HEK293 (cell line): ENCODE data around the gene VAT1.

Experiments used
- CTCF ChIA-PET: fragments of 350-600 bp; formaldehyde crosslinking; extraction: SDS; loops from one replicate; lab custom pipeline; 2021; ENCODE audit warnings: antibody characterized with exemption; lab: Yijun Ruan, JAX
- POLR2A ChIA-PET: fragments of 300-600 bp; formaldehyde crosslinking; extraction: SDS; loops from one replicate; lab custom pipeline; 2020; ENCODE audit warnings: antibody characterized with exemption, inconsistent platforms; lab: Yijun Ruan, JAX
- H3K27ac ChIP-seq: fragments of 200-500 bp; sonication (Bioruptor generic); 2 replicates; pipeline ENCODE4 v1.5.1; 2014; ENCODE audit warnings: low read depth, low read length, control low read depth, inconsistent platforms; ENCODE audit errors: extremely low read depth
- H3K36me3 ChIP-seq, 2 experiments: fragments of 200-500 bp in 1 of 2; sonication (Bioruptor generic) in 1 of 2; 1 replicate in 1 of 2; 2 replicates in 1 of 2; pipeline ENCODE4 v1.5.1; 2014 to 2017; ENCODE audit warnings: inconsistent platforms in 2 of 2, low read length in 2 of 2; ENCODE audit not compliant: control insufficient read depth in 2 of 2, insufficient read depth in 1 of 2
- H3K4me1 ChIP-seq: fragments of 200-500 bp; sonication (Bioruptor generic); 2 replicates; pipeline ENCODE4 v1.5.1; 2014; ENCODE audit warnings: mild to moderate bottlenecking, low read length, inconsistent platforms; ENCODE audit not compliant: control insufficient read depth, insufficient read depth
- H3K4me3 ChIP-seq: 2 replicates; pipeline ENCODE4 v1.5.1; 2011; ENCODE audit warnings: low read depth, mild to moderate bottlenecking, control low read depth, low read length, moderate library complexity
- H3K9me3 ChIP-seq: fragments of 200-500 bp; sonication (Bioruptor generic); 2 replicates; pipeline ENCODE4 v1.5.1; 2014; ENCODE audit warnings: low read depth, low read length, inconsistent platforms; ENCODE audit not compliant: control insufficient read depth, insufficient read depth
- ELK4 ChIP-seq: IDR thresholded peaks from 2 replicates; pipeline ENCODE4 v1.6.1; 2011; ENCODE audit warnings: mild to moderate bottlenecking, low read depth, low read length, borderline replicate concordance
- GLI4 ChIP-seq: fragments of 450-650 bp; formaldehyde crosslinking; IDR thresholded peaks from 2 replicates; pipeline ENCODE4 v1.5.1; 2016; ENCODE audit warnings: missing biosample characterization, missing genetic modification characterization
- KLF8 ChIP-seq: fragments of 450-650 bp; formaldehyde crosslinking; IDR thresholded peaks from 2 replicates; pipeline ENCODE4 v1.5.1; 2016; ENCODE audit warnings: missing biosample characterization, missing genetic modification characterization
- PATZ1 ChIP-seq: fragments of 450-650 bp; formaldehyde crosslinking; IDR thresholded peaks from 2 replicates; pipeline ENCODE4 v1.5.1; 2016; ENCODE audit warnings: missing biosample characterization, missing genetic modification characterization
- SP3 ChIP-seq: fragments of 450-650 bp; formaldehyde crosslinking; IDR thresholded peaks from 2 replicates; pipeline ENCODE4 v1.5.1; 2016; ENCODE audit warnings: missing biosample characterization, missing genetic modification characterization
- TSHZ1 ChIP-seq: fragments of 450-650 bp; formaldehyde crosslinking; IDR thresholded peaks from 2 replicates; pipeline ENCODE4 v1.5.1; 2016; ENCODE audit warnings: missing biosample characterization, missing genetic modification characterization, borderline replicate concordance
- ZBTB48 ChIP-seq: fragments of 450-650 bp; formaldehyde crosslinking; IDR thresholded peaks from 2 replicates; pipeline ENCODE4 v1.5.1; 2016; ENCODE audit warnings: missing biosample characterization, missing genetic modification characterization
- ZBTB49 ChIP-seq: fragments of 450-650 bp; formaldehyde crosslinking; IDR thresholded peaks from 2 replicates; pipeline ENCODE4 v1.5.1; 2016; ENCODE audit warnings: missing biosample characterization, missing genetic modification characterization, low read depth
- ZFHX2 ChIP-seq: fragments of 450-650 bp; formaldehyde crosslinking; conservative IDR thresholded peaks from 2 replicates; pipeline ENCODE4 v1.5.1; 2016; ENCODE audit warnings: missing biosample characterization, missing genetic modification characterization
- ZNF121 ChIP-seq: fragments of 450-650 bp; formaldehyde crosslinking; IDR thresholded peaks from 2 replicates; pipeline ENCODE4 v1.5.1; 2016; ENCODE audit warnings: missing biosample characterization, missing genetic modification characterization
- ZNF148 ChIP-seq: fragments of 450-650 bp; formaldehyde crosslinking; IDR thresholded peaks from 2 replicates; pipeline ENCODE4 v1.5.0; 2017; ENCODE audit warnings: missing biosample characterization, missing genetic modification characterization, borderline replicate concordance
- ZNF16 ChIP-seq: fragments of 450-650 bp; formaldehyde crosslinking; IDR thresholded peaks from 2 replicates; pipeline ENCODE4 v1.5.1; 2016; ENCODE audit warnings: low read depth, missing biosample characterization, missing genetic modification characterization
- ZNF2 ChIP-seq: fragments of 450-650 bp; formaldehyde crosslinking; IDR thresholded peaks from 2 replicates; pipeline ENCODE4 v1.5.1; 2016; ENCODE audit warnings: missing biosample characterization, missing genetic modification characterization
- ZNF26 ChIP-seq: fragments of 450-650 bp; formaldehyde crosslinking; IDR thresholded peaks from 2 replicates; pipeline ENCODE4 v1.5.1; 2016; ENCODE audit warnings: missing biosample characterization, missing genetic modification characterization
- ZNF341 ChIP-seq: fragments of 450-650 bp; formaldehyde crosslinking; IDR thresholded peaks from 2 replicates; pipeline ENCODE4; 2016; ENCODE audit warnings: low read depth, missing biosample characterization, missing genetic modification characterization
- ZNF366 ChIP-seq: fragments of 450-650 bp; formaldehyde crosslinking; conservative IDR thresholded peaks from 2 replicates; pipeline ENCODE4 v1.5.1; 2016; ENCODE audit warnings: missing biosample characterization, missing genetic modification characterization
- ZNF488 ChIP-seq: fragments of 450-650 bp; formaldehyde crosslinking; IDR thresholded peaks from 2 replicates; pipeline ENCODE4 v1.5.1; 2016; ENCODE audit warnings: missing biosample characterization, missing genetic modification characterization
- ZNF596 ChIP-seq: fragments of 450-650 bp; IDR thresholded peaks from 2 replicates; pipeline ENCODE4 v1.5.0; 2018; ENCODE audit warnings: missing biosample characterization, mild to moderate bottlenecking, missing genetic modification characterization, moderate library complexity
- ZNF624 ChIP-seq: fragments of 450-650 bp; formaldehyde crosslinking; IDR thresholded peaks from 2 replicates; pipeline ENCODE4 v1.5.1; 2017; ENCODE audit warnings: missing biosample characterization, missing genetic modification characterization
- ZNF658 ChIP-seq: fragments of 450-650 bp; formaldehyde crosslinking; IDR thresholded peaks from 2 replicates; pipeline ENCODE4; 2016; ENCODE audit warnings: missing biosample characterization, missing genetic modification characterization
- ZNF768 ChIP-seq: fragments of 450-650 bp; formaldehyde crosslinking; IDR thresholded peaks from 2 replicates; pipeline ENCODE4 v1.5.1; 2018; ENCODE audit warnings: missing biosample characterization, mild to moderate bottlenecking, missing genetic modification characterization
- ZSCAN30 ChIP-seq: fragments of 450-650 bp; IDR thresholded peaks from 2 replicates; pipeline ENCODE4 v1.5.1; 2018; ENCODE audit warnings: missing biosample characterization, mild to moderate bottlenecking, missing genetic modification characterization, moderate library complexity

Gene VAT1

GRCh38 chr17:42979511-42980273 is 42.5 kb downstream of the VAT1 start, which contains the start of gene PTGES3L:
PTGES3L (minus strand) TSS chr17:42980080; CDS start chr17:42980053, 27 bp downstream.
- no peaks in the 10 kb centered on the region for H3K9me3 ChIP-seq
- ChIA-PET POLR2A (interaction anchor here (2.2 to 4.2 kb wide), 2 partner anchors 14 to 19 kb away, joined by 7 to 26 read pairs; partner anchors contain the start of gene RPL27), CTCF (interaction anchor here (1.1 to 1.4 kb wide), 2 partner anchors 18 to 20 kb away, joined by 3 to 6 read pairs; partner anchors contain the start of gene RPL27)
- H3K27ac ChIP-seq, result peak within 1 kb of the TSS; percentile 78
- peaks cover 4 to 6% of the 10 kb centered on the region in 2 experiments; a peak in 2 of 3 replicates for H3K36me3 ChIP-seq
- peaks cover 10% of the 10 kb centered on the region for H3K4me1 ChIP-seq
- peak within 1 kb of the TSS; percentile 85 for H3K4me3 ChIP-seq
- TF ChIP-seq ZNF624 (tag by site-specific recombination) (no peak), ZNF366 (tag by site-specific recombination) (0 out of 2 replicates have a peak, but pooled peaks have one; percentile 47), ZNF488 (tag by site-specific recombination) (no peak), SP3 (tag by site-specific recombination) (no peak), ELK4 (peak; percentile 63; the same call in 1 of the 2 replicates), ZFHX2 (no peak; the same call in 1 of the 2 replicates), TSHZ1 (tag by site-specific recombination) (no peak), PATZ1 (tag by site-specific recombination) (no peak; the same call in 1 of the 2 replicates), ZNF2 (no peak), GLI4 (no peak), ZNF121 (tag by site-specific recombination) (no peak), KLF8 (tag by site-specific recombination) (no peak), ZBTB49 (tag by site-specific recombination) (no peak), ZNF341 (peak; percentile 21), ZSCAN30 (tag by site-specific recombination) (no peak), ZBTB48 (tag by site-specific recombination) (no peak), ZNF16 (tag by site-specific recombination) (no peak), ZNF26 (tag by site-specific recombination) (no peak), ZNF658 (tag by site-specific recombination) (no peak), ZNF768 (no peak), ZNF596 (tag by site-specific recombination) (no peak), ZNF148 (no peak)
